Measurements from ENCODE around the gene RNPEPL1.

GRCh38 chr2:240589375-240589774, 21.1 kb downstream of the RNPEPL1 start:
- TF ChIP-seq POLR2A (IDR thresholded peaks at IDR 0.05) (no peak), CTCF (IDR thresholded peaks at IDR 0.05) (no peak)

Measured in uterus (tissue), 2 donors.